Uterine smooth muscle cell (primary cell): ENCODE measurements around the gene TOMM22. TPM values are rescaled to one million over a fixed set of nuclear protein-coding genes. Genes with fewer than 3 reads are reported as not detected.

Experiments used
- total RNA-seq: library from RNA; depleted of rRNA; stranded (reverse); fragments of >200 nt; gene quantifications from 2 replicates; pipeline ENCODE4 v1.2.3, GENCODE V29; 2014

Gene TOMM22
- 78.7 and 90.2 TPM in 2 replicates for total RNA-seq

GRCh38 chr22:38681582-38682335, at the start of gene TOMM22:
Gene TOMM22 (plus strand): TSS chr22:38681957. CDS start chr22:38681979, 22 bp downstream.

DNA sequence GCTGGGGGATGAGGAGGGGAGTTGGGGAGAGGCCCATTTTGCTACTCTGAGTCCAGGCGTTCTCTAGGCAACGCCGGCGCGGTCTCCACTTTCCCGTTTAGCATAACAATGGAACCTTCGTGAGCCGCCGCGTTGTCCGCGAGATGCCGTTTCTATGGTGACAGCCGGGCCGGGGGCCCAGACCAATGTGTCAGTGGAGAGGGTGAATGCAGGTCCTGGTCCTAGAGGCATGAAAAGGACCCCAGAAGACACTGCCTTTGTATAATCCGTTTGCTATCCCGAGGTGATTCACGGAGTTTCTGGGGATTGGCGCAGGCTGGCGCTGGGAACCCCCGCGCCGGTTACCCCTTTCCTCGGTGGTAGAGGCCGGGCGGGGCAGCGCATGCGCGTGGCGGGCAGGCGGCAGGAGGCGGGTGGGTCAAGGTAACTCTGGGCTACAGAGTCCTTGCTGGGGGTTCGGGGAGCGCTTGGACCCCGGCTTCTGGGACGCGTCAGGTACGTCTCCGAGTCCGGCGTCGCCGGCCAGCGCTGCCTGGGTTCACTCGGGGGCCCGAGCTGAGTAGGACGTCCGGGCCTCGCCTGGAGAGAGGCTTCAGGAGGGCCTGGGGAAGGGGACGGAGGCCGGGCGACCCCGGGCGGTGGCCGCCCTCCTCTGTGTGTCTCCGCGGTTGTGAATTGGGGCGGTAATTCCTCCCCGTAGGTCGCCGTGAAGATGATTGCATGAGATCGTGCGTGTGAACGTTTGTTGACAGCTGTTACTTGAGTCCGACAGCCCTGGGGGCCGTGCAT, 25.3 kb upstream of the TOMM22 start, which contains the start of the genes CBY1 and FAM227A:
TSS of gene CBY1 (plus strand) at position 383 of the 789 bp plus-strand sequence. CDS start 11,417 bp downstream, outside the sequence.
TSS of gene FAM227A (minus strand) at position 137 of the 789 bp plus-strand sequence. CDS start 6,224 bp downstream, outside the sequence.

GRCh38 chr22:38700789-38701628, 19.3 kb downstream of the TOMM22 start, which contains the start of gene JOSD1:
Gene JOSD1 (minus strand): TSS chr22:38700943. CDS start chr22:38699987, 956 bp downstream.

DNA sequence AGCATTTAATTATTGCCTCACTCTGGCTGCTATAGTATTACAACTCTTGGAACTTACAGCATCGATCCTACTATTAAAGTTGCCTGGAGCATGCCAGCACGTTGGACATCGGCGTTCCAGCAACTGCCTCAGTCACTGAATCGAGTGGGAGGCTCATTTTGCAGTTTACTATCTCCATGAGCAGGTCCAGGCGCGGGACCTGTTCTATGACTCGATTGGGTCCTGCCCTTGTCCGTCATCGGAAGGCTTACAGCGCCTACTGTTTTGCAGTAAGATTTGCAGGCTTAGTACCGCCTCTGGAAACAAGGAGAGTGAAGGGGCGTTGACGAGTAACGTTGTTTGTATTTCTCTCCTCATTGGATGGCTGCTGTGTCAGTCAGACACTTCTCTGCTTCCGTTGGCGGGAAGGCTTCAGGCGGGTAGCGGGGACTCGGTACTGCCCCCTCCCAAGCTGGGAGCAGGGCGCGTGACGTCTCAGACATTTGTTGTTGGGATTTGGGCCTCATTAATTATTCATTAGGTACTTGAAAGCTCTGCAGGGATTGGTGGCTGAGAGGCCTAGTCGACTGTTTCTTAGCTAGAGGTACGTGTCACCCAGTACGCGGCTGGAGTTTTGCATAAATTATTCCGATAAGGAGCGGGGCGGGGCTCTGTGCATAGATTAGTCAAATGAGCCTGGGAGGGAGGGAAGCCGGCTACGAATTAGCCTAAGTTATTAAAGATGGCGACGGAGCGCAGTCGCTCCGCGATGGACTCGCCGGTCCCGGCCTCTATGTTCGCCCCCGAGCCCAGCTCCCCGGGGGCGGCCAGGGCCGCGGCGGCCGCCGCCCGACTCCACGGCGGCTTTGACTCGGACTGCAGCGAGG, 23.7 kb downstream of the TOMM22 start, which contains the start of gene GTPBP1:
TSS of gene GTPBP1 (plus strand) at position 710 of the 866 bp plus-strand sequence. CDS start at position 722, 12 bp downstream.

Other genes with a start within 250 kb of the TOMM22 start
- not detected in 2 replicates for gene KCNJ4, start 226.8 kb upstream of the TOMM22 start, total RNA-seq
- 78.1 and 98.8 TPM in 2 replicates for gene KDELR3, start 213.9 kb upstream of the TOMM22 start, total RNA-seq
- 412 and 413 TPM in 2 replicates for gene DDX17, start 175.6 kb upstream of the TOMM22 start, total RNA-seq
- 6.5 and 7.2 TPM in 2 replicates for gene DMC1, start 111.8 kb upstream of the TOMM22 start, total RNA-seq
- 1.3 and 2.4 TPM in 2 replicates for gene FAM227A, start 25.6 kb upstream of the TOMM22 start, total RNA-seq
- 17.5 and 21.0 TPM in 2 replicates for gene CBY1, start 25.3 kb upstream of the TOMM22 start, total RNA-seq
- 66.7 and 68.0 TPM in 2 replicates for gene JOSD1, start 19.0 kb downstream of the TOMM22 start, total RNA-seq
- 33.7 and 41.6 TPM in 2 replicates for gene GTPBP1, start 24.0 kb downstream of the TOMM22 start, total RNA-seq
- 93.1 and 145 TPM in 2 replicates for gene SUN2, start 74.0 kb downstream of the TOMM22 start, total RNA-seq
- 13.1 and 19.4 TPM in 2 replicates for gene DNAL4, start 112.2 kb downstream of the TOMM22 start, total RNA-seq
- gene NPTXR, start 162.1 kb downstream of the TOMM22 start, total RNA-seq: 2.0 and 4.6 TPM in 2 replicates
- 44.0 and 50.2 TPM in 2 replicates for gene CBX6, start 190.3 kb downstream of the TOMM22 start, total RNA-seq